PC-9 (cell line): ENCODE data around the gene CEP89.

ENCODE experiments used
- EZH2 ChIP-seq: fragments of 200-600 bp; sonication (generic); IDR thresholded peaks from 2 replicates; pipeline ENCODE4 v1.8.0; 2017; ENCODE audit warnings: antibody characterized with exemption, low read depth
- TF ChIP-seq, protein P1 (sequence below): fragments of 200-600 bp; sonication (generic); conservative IDR thresholded peaks from 2 replicates; pipeline ENCODE4 v1.6.1; 2017; ENCODE audit warnings: mixed run types, antibody characterized with exemption, mild to moderate bottlenecking, moderate library complexity

DNA sequence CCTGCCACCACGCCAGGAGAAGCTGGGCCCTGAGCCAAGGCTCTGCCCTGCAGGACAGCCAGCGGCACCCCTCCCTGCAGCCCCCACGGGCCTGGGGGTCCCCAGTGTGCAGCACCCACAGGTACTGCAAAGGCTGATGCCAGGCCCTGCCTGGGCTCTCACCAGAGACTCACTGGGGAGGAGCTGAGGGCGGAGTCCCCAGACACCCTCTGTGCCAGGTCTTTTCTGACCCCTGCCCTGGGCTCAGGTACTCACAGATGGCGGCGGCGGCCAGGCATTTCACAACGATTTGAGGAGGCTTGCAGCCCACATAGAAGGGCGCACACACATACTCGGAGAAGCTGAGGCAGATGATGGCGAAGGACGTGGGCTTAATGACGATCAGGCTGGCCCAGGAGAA, 107.9 kb downstream of the CEP89 start:
- TF ChIP-seq, protein P1, sequence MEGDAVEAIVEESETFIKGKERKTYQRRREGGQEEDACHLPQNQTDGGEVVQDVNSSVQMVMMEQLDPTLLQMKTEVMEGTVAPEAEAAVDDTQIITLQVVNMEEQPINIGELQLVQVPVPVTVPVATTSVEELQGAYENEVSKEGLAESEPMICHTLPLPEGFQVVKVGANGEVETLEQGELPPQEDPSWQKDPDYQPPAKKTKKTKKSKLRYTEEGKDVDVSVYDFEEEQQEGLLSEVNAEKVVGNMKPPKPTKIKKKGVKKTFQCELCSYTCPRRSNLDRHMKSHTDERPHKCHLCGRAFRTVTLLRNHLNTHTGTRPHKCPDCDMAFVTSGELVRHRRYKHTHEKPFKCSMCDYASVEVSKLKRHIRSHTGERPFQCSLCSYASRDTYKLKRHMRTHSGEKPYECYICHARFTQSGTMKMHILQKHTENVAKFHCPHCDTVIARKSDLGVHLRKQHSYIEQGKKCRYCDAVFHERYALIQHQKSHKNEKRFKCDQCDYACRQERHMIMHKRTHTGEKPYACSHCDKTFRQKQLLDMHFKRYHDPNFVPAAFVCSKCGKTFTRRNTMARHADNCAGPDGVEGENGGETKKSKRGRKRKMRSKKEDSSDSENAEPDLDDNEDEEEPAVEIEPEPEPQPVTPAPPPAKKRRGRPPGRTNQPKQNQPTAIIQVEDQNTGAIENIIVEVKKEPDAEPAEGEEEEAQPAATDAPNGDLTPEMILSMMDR: no peak
- TF ChIP-seq EZH2: no peak
